GM10847 (cell line): ENCODE results near the gene ODC1.

Experiments used
- POLR2A ChIP-seq: IDR thresholded peaks from 2 replicates; pipeline ENCODE4 v1.6.1; 2011; ENCODE audit not compliant: insufficient read length; ENCODE audit errors: extremely low read depth

Gene ODC1

GRCh38 chr2:10447895-10448575 is at the start of gene ODC1:
Gene ODC1, minus strand, starts transcription at chr2:10448327. Its CDS starts 3,295 bp downstream, at chr2:10445032.
- TF ChIP-seq POLR2A: peak; percentile 98

- TF ChIP-seq POLR2A: no peak
Measured at GRCh38 chr2:10497797-10498251, 49.7 kb upstream of the ODC1 start.

- no peak for TF ChIP-seq POLR2A
Measured at GRCh38 chr2:10495988-10496313, 47.8 kb upstream of the ODC1 start.

GRCh38 chr2:10495311-10495987 is 47.3 kb upstream of the ODC1 start:
- no peak for TF ChIP-seq POLR2A

- TF ChIP-seq POLR2A: no peak
Measured at GRCh38 chr2:10494351-10495066, 46.4 kb upstream of the ODC1 start.

- TF ChIP-seq POLR2A: no peak
Measured at GRCh38 chr2:10493634-10494281, 45.6 kb upstream of the ODC1 start.

GRCh38 chr2:10493075-10493633 is 45.0 kb upstream of the ODC1 start:
- no peak for TF ChIP-seq POLR2A

GRCh38 chr2:10490806-10491291 is 42.7 kb upstream of the ODC1 start:
- TF ChIP-seq POLR2A: no peak

- no peak for TF ChIP-seq POLR2A
Measured at GRCh38 chr2:10489842-10490555, 41.9 kb upstream of the ODC1 start.

GRCh38 chr2:10487081-10487740 is 39.1 kb upstream of the ODC1 start:
- no peak for TF ChIP-seq POLR2A

- TF ChIP-seq POLR2A: no peak
Measured at GRCh38 chr2:10486601-10487079, 38.5 kb upstream of the ODC1 start.

GRCh38 chr2:10486091-10486490 is 38.0 kb upstream of the ODC1 start:
- no peak for TF ChIP-seq POLR2A

- TF ChIP-seq POLR2A: no peak
Measured at GRCh38 chr2:10482913-10483312, 34.8 kb upstream of the ODC1 start.

- no peak for TF ChIP-seq POLR2A
Measured at GRCh38 chr2:10482460-10482859, 34.3 kb upstream of the ODC1 start.
